ENCODE data around the gene SZT2.

The SZT2 gene

DNA sequence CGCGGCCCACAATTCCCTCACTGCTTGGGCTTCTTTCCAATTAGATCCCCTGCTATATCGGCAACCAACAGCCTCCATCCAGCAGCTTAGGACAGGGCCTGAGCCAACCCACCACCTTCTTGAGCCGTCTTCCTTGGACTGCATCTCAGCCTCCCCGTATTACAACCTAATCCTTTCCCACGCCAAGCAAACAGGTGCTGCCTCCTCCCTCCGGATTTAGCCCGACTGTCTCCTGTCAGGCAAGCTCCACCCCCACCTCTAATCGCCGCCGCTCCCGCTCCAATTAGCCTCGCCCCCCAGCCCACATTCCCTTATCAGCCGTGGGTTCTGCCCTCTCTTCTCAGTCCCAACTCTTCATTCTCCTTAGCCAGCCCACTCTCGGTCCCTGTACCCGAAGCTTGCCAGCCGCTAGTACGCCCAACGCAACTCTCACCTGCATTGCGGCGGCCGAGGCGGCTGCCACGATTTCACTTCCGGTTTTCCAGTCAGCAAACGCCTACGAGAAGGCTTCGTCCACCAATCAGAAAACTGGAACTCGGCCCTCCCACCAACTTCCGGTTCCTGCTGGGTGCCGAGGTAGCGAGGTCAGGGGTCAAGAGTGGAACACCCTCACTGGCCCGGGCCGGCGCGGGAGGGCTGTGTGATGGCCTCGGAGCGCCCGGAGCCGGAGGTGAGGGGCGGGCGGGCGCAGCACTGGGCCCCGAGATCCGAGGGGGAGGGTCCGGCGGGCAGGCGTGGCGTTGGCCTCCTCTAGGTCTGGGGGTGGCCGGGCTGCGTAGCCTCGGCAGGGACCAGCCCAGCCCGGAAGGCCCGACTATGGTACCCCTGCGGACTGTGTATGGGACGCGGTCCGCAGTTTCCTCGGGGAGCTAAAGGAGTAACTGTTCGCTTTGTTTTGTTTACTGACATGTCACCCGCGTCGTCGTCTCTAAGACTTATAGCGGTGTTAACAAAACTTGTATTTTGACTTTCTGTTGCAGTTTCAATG is at the start of gene SZT2, which contains the start of gene MED8:
Gene SZT2, plus strand, starts transcription at position 574 of the 988 bp plus-strand sequence. Its CDS starts 70 bp downstream, at position 644.
Gene MED8, minus strand, starts transcription at position 475 of the 988 bp plus-strand sequence. Its CDS starts 36 bp downstream, at position 439.
- DNase-seq (ENCODE audit: low read depth) = peak; percentile 83

DNA sequence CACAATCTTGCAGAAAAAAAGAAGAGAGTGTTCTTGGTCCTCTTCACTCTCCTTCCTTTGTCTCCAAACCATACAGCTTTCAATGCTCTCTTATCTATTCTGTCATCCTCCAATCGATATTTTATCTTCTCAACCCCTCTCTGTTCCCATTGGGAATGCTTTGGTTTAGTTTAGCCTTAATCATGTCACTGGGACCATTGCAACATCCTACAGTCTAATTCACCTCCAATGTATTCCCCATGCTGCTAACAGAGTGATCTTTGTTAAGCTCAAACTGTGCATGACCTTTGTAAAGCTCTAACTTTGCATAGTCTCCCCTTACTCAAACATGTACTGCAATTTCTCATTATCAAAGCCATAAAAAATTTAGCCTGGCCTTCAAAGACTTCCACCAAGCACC is 49.1 kb upstream of the SZT2 start:
- DNase-seq (ENCODE audit: low read depth) = no peak

DNA sequence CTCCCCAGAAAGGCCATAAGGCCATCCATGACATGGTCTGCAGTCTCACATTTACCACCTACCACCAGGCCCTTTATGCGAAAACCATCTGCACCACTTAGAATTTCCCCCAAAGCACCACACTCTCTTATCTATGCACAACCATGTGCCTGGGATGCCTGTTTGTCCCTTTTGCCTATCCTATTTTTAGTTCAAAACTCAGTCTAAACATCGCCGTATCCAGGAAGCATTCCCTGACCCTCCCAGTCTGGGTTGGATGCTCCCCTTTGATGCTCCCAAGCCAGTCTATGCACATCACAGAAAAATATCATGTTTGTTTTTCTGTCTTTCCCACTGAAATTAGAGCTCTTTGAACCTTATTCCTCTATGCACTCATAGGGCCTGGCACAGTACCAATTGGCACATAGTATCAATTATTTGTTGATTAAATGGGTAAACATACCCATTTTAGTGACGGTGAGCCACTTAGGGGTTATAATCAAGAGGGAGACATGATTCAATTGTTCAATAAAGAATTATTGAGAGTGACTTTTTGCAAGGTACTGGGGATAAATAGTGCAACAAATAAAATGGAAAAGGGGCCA is 45.3 kb upstream of the SZT2 start:
- no peak for DNase-seq (ENCODE audit: low read depth)

GRCh38 chr1:43345120-43345519 is 44.6 kb upstream of the SZT2 start:
- DNase-seq (ENCODE audit: low read depth) = no peak

- no peak for DNase-seq (ENCODE audit: low read depth)
These were observed 43.1 kb upstream of the SZT2 start for GRCh38 chr1:43346636-43347035.

DNA sequence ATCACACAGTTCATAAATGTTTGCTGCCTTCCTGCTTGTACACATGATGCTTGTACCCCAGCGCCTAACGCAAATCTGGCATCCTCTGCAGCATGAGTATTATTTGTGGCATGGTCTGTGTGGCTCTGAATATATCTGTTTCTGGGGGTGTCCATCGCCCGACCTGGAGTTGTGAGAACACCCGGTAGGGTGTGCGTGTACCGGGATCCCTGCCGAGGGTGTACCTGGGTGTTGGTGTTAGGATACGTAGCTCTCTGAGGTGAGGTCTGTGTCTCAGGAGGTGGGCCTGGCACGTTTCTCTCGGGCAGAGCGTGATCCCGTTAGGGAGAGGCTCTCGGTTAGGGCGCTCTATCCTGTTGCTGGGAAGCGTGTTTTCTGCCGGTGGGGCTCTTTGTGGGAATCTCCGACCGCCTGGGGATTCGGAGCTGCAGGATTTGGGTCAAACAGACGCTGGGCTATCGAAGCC is 41.3 kb upstream of the SZT2 start:
- no peak for DNase-seq (ENCODE audit: low read depth)

DNA sequence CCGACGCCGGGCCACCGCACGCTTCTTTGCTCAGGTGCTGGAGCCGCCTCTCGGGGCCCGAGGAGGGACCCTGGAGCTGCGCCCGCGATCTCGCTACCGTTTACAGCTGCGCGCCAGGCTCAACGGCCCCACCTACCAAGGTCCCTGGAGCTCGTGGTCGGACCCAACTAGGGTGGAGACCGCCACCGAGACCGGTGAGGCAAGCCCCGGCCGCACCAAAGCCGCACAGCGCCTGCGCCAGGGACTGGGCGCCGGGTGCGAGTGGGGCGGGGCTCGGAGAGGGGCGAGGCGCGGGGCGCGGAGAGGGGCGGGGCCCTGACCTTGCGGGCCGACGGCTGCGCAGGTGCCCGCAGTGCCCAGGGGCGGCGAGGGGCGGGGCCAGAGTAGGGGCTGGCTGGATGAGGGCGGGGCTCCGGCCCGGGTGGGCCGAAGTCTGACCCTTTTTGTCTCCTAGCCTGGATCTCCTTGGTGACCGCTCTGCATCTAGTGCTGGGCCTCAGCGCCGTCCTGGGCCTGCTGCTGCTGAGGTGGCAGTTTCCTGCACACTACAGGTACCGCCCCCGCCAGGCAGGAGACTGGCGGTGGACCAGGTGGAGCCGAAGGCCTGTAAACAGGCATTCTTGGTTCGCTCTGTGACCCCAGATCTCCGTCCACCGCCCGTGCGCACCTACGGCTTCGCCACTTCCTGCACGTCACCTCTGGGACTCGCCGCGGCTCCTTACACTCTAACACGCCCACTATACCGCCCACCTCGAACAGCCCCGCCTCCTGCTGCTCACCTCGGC is 40.7 kb upstream of the SZT2 start:
- DNase-seq (ENCODE audit: low read depth) = peak; percentile 28

- no peak for DNase-seq (ENCODE audit: low read depth)
These were observed 39.9 kb upstream of the SZT2 start for GRCh38 chr1:43349594-43350306.

DNA sequence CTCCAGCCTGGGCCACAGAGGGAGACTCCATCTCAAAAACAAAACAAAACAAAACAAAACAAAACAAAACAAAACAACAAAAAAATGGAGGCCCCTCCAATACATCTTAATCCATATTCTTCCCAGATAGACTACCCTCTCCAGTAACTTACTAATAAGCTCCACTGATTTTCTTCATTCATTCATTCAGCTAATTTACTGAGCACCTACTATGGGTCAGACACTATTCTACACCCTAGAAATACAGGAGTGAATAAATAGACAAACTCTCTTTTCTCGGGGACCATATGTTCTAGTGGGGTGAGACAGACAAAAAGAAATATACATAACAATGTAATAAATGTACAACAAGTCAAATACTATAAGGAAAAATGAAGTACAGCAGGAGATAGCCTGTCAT is 38.7 kb upstream of the SZT2 start:
- no peak for DNase-seq (ENCODE audit: low read depth)

- DNase-seq (ENCODE audit: low read depth) = no peak
These were observed 38.0 kb upstream of the SZT2 start for GRCh38 chr1:43351421-43352350.

DNA sequence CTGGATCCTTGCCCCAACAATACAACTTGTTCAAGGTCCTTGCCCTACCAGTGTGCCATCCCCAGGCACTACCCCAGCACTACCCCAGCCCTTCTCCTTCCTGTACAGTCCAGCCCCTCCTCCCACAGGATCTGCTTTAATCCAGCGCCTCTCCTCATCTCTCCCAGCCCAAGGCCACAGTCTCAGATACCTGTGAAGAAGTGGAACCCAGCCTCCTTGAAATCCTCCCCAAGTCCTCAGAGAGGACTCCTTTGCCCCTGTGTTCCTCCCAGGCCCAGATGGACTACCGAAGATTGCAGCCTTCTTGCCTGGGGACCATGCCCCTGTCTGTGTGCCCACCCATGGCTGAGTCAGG is 37.4 kb upstream of the SZT2 start:
- DNase-seq (ENCODE audit: low read depth) = no peak

- no peak for DNase-seq (ENCODE audit: low read depth)
These were observed 36.8 kb upstream of the SZT2 start for GRCh38 chr1:43352881-43353280.

DNA sequence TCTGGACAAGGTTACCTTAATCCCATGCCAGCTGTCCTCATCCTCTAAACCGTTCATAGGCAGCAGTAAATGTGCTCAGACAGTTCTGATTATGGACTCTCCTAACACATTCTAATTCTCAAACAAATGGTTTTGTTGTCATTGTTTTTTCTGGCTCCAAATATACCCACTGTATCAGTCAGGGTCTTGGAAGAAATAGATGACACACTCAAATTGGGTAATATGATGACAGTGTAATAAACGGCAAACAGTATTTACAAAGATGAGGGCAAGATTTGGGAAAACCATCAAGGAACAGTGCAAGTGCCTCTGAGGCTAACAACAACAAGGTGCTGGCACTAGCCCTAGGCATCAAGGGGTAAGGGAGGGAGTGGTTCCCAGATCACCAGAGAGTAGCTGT is 35.2 kb upstream of the SZT2 start:
- DNase-seq (ENCODE audit: low read depth) = no peak

DNA sequence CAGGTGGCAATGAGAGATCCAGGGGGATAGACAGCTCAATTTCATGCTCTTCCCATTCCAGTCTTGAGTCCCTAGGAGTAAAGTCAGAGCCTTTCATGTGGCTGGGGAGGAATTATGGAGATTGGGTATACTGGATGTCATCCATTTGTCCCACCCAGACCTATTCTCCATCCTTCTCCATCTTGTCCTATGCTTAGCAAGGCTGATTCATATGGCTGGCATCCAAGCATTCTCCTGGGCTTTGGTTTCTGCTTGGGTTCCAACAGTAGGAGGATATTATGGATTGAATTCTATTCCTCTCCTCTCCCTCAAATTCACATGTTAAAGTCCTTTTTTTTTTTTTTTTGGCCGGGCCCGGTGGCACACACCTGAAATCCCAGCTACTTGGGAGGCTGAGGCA is 34.8 kb upstream of the SZT2 start:
- no peak for DNase-seq (ENCODE audit: low read depth)

GRCh38 chr1:43357251-43357650 is 32.4 kb upstream of the SZT2 start:
- DNase-seq (ENCODE audit: low read depth) = no peak

DNA sequence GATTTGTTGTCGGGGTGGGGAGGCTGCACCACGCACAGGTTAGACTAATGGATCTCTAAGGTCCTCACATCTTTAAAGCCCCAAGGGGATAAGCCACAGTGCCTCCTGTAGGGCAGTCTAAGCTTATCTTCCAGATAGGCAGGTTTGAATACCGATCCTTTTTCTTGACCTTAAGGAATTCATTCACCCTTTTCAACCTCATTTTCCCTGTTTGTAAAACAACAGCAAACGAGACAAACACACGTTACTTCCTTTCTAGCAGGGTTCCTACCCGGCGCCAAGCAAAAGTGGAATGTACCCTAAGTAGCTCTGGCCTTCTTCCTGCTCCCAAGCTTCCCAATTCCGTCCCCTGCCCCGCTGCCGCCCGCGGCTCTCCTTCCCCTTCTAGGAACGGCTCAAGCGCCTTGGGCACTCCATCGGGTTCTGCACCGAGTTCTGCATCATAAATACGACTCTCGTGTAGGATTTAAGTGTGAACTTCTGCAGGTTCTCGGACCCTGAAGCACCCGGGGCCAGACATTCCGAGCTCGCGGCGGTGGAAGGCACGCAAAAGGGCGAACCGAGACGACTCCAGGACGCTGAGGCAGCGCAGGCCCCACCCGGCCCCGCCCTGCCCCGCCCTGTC is 31.5 kb upstream of the SZT2 start:
- no peak for DNase-seq (ENCODE audit: low read depth)

GRCh38 chr1:43358746-43359693 is 30.7 kb upstream of the SZT2 start, which contains the start of gene CDC20:
TSS of gene CDC20 (plus strand) at chr1:43358981. CDS start at chr1:43359216, 235 bp downstream.
- peak; percentile 95 for DNase-seq (ENCODE audit: low read depth)

DNA sequence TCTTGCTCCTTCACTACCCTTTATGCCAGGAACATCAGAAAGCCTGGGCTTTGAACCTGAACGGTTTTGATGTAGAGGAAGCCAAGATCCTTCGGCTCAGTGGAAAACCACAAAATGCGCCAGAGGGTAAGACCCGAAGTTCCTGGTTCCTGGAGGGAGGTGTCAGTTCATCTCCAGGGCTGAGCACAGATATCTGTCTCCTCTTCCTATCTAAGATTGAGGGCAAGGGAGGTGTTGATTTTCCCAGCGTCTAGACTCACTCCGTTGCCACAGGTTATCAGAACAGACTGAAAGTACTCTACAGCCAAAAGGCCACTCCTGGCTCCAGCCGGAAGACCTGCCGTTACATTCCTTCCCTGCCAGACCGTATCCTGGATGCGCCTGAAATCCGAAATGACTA is 30.0 kb upstream of the SZT2 start:
- no peak for DNase-seq (ENCODE audit: low read depth)

GRCh38 chr1:43360616-43361015 is 29.1 kb upstream of the SZT2 start:
- DNase-seq (ENCODE audit: low read depth) = no peak

Data from stimulated activated CD8-positive, alpha-beta memory T cell treated with anti-CD3 and anti-CD28 coated beads, Interleukin-12 subunit alpha, Interleukin-12 subunit beta, amount 100 ng/mL, for 4 hours (primary cell).